ENCODE results near the gene MMP20.

DNA sequence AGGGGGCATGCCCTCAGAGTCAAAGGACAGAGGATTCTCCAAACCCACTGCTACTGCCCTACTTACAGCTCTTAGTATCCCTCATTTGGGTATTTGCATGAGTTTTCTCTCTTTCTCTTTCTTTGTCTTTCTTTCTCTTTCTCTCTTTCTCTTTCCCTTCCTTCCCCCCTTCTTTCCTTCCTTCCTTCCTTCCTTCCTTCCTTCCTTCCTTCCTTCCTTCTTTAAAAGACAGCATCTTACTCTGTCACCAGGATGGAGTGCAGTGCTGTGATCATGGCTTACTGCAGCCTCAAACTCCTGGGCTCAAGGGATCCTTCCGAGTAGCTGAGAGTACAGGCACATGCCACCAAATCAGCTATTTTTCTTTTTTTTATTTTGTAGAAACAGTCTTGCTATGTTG lies 80.5 kb downstream of the MMP20 start:
- TF ChIP-seq CTCF (IDR thresholded peaks at IDR 0.05 in 4 of 5, conservative IDR thresholded peaks at IDR 0.05 in 1 of 5) (no peak), POLR2A (IDR thresholded peaks at IDR 0.05) (no peak)

All from gastrocnemius medialis (tissue), 4 donors.